MG63 (cell line): ENCODE measurements around the gene RNF148. TPM values are rescaled to one million over a fixed set of nuclear protein-coding genes. Genes with fewer than 3 reads are reported as not detected.
A peak's percentile ranks its signal among the peaks of the same experiment; 100 is the strongest.

Experiments
- DNase-seq: peaks from one replicate; pipeline ENCODE4 v3.0.0-alpha.2; 2020
- H3K27me3 ChIP-seq: fragments of 250-450 bp; sonication (Bioruptor Pico); 2 replicates; pipeline ENCODE4 v1.5.1; 2020; ENCODE audit warnings: mild to moderate bottlenecking, moderate library complexity
- H3K36me3 ChIP-seq: fragments of 250-450 bp; sonication (Bioruptor Pico); 2 replicates; pipeline ENCODE4 v1.5.1; 2020; ENCODE audit warnings: mild to moderate bottlenecking, moderate library complexity
- H3K4me3 ChIP-seq: fragments of 250-450 bp; sonication (Bioruptor Pico); 2 replicates; pipeline ENCODE4 v1.5.1; 2020; ENCODE audit warnings: mild to moderate bottlenecking, moderate library complexity
- H3K9me3 ChIP-seq: fragments of 250-450 bp; sonication (Bioruptor Pico); 2 replicates; pipeline ENCODE4 v1.5.1; 2020; ENCODE audit warnings: mild to moderate bottlenecking, moderate library complexity
- total RNA-seq: library from RNA; depleted of rRNA; stranded (reverse); fragments of >200 nt; shearing (Covaris generic); gene quantifications from 2 replicates; pipeline ENCODE4 v1.2.3, GENCODE V29; 2014; ENCODE audit warnings: low replicate concordance; rRNA removed

Gene RNF148
- total RNA-seq, 1 experiment from 2014 or later, result not detected

DNA sequence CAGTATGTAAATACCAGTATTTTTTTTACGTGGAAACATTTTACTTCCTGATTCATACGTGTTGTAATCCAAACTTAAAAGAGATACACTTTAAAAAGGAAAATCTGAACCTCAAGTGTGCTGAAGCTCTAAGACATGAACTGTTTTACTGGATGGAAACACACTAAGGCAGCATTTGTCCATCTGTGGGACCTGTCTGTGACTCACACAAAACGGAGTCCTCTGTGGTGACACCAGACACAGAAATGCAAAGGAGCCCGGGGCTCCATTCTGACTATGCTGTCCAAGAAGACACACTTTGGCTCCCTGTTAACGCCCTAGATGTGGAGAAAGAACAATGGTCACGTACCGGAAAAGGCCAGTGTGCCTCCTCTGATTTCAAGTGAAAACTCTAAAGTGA lies 27.7 kb downstream of the RNF148 start:
- H3K36me3 ChIP-seq, result no peaks in the 10 kb centered on the region
- H3K27me3 ChIP-seq, result no peaks in the 10 kb centered on the region
- no peaks in the 10 kb centered on the region for H3K9me3 ChIP-seq
- no peak for DNase-seq
- no peak overlapping the region for H3K4me3 ChIP-seq

DNA sequence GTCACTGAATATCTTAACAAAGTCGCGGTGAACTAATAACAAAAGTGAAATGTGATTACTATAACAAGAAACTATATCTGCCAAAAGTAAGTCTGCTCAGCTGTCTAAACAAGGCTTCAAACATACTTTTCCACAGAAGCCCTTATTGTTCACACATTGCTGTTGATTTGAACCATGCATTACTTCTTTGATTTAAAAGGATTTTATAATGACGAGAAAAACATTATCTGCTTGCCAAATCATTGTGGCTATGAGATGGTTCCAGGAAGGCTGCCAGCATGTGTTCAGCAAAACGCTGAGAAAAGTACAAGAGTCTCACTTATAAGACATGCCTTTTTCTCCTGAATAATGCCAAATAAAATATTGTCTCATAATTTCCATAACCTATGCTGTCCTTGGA lies 28.2 kb downstream of the RNF148 start:
- H3K9me3 ChIP-seq, result no peaks in the 10 kb centered on the region
- no peaks in the 10 kb centered on the region for H3K27me3 ChIP-seq
- peak; percentile 59 for DNase-seq
- H3K36me3 ChIP-seq, result no peaks in the 10 kb centered on the region
- H3K4me3 ChIP-seq, result no peak overlapping the region

DNA sequence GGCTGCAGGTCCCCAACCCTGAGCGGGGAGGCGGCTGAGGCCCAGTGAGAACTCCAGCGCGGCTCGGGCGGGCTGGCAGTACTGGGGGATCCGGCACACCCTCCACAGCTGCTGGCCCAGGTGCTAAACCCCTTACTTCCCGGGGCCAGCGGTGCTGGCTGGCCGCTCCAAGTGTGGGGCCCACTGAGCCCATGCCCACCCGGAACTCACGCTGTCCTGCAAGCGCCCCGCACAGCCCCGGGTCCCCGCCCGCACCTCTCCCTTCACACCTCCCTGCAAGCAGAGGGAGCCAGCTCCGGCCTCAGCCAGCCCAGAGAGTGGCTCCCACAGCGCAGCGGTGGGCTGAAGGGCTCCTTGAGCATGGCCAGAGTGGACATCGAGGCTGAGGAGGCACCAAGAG lies 28.8 kb downstream of the RNF148 start:
- Histone ChIP-seq H3K9me3 (no peaks in the 10 kb centered on the region), H3K4me3 (no peak overlapping the region), H3K27me3 (no peaks in the 10 kb centered on the region), H3K36me3 (no peaks in the 10 kb centered on the region)
- DNase-seq, result no peak

DNA sequence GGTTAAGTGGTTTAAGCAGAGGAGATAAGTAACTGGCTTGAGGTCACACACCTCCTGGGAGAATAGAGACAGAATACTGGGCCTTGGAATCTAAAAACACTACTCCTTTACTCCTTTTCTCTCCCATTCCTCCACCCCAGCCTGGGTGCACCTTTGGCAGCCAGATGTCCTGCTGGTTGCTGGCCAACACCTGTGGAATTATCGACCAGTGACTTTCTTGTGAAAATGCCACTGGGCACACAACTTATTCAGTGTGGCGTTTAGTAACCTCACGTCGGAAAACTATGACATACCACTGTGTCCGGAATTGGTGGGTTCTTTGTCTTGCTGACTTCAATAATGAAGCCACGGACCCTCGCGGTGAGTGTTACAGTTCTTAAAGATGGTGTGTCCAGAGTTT lies 30.2 kb downstream of the RNF148 start:
- Histone ChIP-seq H3K4me3 (no peak overlapping the region), H3K27me3 (no peaks in the 10 kb centered on the region), H3K9me3 (no peaks in the 10 kb centered on the region), H3K36me3 (no peaks in the 10 kb centered on the region)
- no peak for DNase-seq

DNA sequence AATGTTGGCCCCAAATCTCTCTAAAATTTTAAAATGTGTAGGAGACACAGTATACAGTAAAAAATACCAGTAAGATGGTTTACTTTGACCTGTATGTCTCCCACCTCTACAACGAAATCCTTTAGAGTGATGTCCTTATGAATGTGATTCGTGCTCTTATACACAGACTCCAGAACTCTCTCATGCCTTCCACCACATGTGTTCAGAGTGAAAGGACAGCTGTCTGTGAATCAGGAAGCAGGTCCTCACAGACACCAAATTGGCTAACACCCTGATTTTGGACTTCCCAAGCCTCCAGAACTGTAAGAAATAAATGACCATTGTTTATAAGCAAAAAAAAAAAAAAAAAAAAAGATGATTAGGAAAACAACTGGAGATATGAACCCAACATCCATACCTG lies 39.0 kb downstream of the RNF148 start:
- no peaks in the 10 kb centered on the region for H3K36me3 ChIP-seq
- no peak for DNase-seq
- H3K4me3 ChIP-seq, result no peak overlapping the region
- no peaks in the 10 kb centered on the region for H3K27me3 ChIP-seq
- no peaks in the 10 kb centered on the region for H3K9me3 ChIP-seq

DNA sequence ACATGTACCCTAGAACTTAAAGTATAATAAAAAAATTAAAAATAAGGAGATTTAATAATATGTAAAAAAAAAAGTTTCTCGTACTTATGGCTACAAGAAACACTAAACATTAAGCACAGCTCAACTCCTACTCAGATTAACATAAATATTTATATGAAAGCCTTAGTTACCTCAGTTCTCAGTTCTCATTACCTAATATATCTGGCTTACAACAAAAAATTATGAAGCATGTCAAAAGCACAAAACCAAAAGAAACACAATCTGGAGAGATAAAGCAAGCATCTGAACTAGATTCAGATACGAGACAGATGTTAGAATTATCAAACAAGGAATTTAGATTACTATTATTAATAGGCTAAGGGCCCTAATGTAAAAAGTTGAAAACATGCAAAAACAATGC lies 43.9 kb downstream of the RNF148 start:
- no peaks in the 10 kb centered on the region for H3K36me3 ChIP-seq
- no peaks in the 10 kb centered on the region for H3K27me3 ChIP-seq
- no peak overlapping the region for H3K4me3 ChIP-seq
- no peak for DNase-seq
- H3K9me3 ChIP-seq, result no peaks in the 10 kb centered on the region

DNA sequence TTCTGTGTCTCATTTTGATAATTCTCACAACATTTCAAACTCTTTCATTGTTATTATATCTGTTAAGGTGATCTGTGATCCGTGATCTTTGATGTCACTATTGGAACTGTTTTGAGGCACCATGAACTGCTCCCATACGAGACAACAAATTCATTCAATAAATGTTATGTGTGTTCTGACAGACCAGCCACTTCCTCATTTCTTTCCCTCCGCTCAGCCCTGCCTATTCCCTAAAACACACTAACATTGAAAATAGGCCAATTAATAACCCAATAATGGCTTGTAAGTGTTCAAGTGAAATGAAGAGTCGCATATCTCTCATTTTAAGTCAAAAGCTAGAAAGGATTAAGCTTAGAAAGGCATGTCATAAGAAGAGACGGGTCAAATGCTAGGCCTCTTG lies 49.0 kb downstream of the RNF148 start:
- H3K27me3 ChIP-seq, result no peaks in the 10 kb centered on the region
- no peaks in the 10 kb centered on the region for H3K36me3 ChIP-seq

DNA sequence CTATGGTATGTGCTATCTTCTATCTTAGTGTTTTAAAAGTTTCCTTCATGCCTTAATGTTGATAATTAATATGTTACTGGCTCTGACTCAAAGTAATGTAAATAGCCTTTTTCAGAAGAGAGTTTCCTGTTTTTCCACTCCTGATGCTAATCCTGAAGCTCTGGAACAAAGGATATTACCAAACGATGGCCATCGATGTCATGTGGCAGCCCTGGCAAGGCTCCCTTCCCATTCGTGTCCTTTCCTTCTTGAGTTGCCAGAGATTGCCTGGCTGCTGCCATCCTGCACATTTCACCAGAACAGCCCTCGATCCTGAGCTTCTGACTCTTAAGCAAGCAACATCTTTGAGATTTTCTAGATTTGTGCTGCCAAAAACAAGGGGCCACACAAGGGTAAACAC lies 49.8 kb downstream of the RNF148 start:
- H3K4me3 ChIP-seq, result no peak overlapping the region
- DNase-seq, result no peak
- no peaks in the 10 kb centered on the region for H3K9me3 ChIP-seq
- no peaks in the 10 kb centered on the region for H3K27me3 ChIP-seq
- H3K36me3 ChIP-seq, result no peaks in the 10 kb centered on the region

More for the DNA sequence above, 49.0 kb downstream of the RNF148 start:
- Histone ChIP-seq H3K4me3 (no peak overlapping the region), H3K9me3 (no peaks in the 10 kb centered on the region)
- no peak for DNase-seq

Other genes starting within 250 kb of the RNF148 start
- not detected in 2 replicates for gene RNF133, start 3.8 kb downstream of the RNF148 start, total RNA-seq
- 1.3 and 3.4 TPM in 2 replicates for gene CADPS2, start 183.5 kb upstream of the RNF148 start, total RNA-seq